K562 (cell line): ENCODE data around the gene NUP214. TPM values are rescaled to one million over a fixed set of nuclear protein-coding genes. Genes with fewer than 3 reads are reported as not detected.

Experiments
- ATAC-seq: fragments of 200-7000 bp; cut with Tn5 transposase; 3 replicates; pipeline ENCODE4 v1.9.1; 2020; ENCODE audit warnings: moderate library complexity
- BruUV-seq: library from RNA; stranded (reverse); fragments of 400-500 nt; replicated peaks from 2 replicates; lab custom pipeline; 2021; lab: Mats Ljungman, UMichigan
- CTCF ChIA-PET: fragments of 300-600 bp; formaldehyde crosslinking; extraction: SDS; loops from one replicate; lab custom pipeline; 2021; ENCODE audit warnings: low intra/inter-chr PET ratio; lab: Yijun Ruan, JAX
- POLR2A ChIA-PET: fragments of 300-600, 350-650 bp; sonication (Branson Sonifier 250); formaldehyde crosslinking; extraction: SDS; loops from one replicate; lab custom pipeline; 2021; ENCODE audit warnings: antibody characterized with exemption, inconsistent platforms; lab: Yijun Ruan, JAX
- DNase-seq, 4 experiments: peaks; one replicate each; pipeline versions ENCODE4 v3.0.0 to v3.0.0-alpha.2; 2011 to 2018; ENCODE audit warnings: low spot score in 3 of 4, mixed read lengths in 3 of 4; ENCODE audit errors: extremely low read depth in 1 of 4
- FAIRE-seq: peaks from 2 replicates; lab custom pipeline; 2011; peaks lifted over from hg19 to GRCh38; lab: Jason Lieb, UNC
- H2AFZ ChIP-seq: 2 replicates; pipeline ENCODE4 v1.6.0; 2011; ENCODE audit warnings: low read depth, low read length, control low read depth, inconsistent platforms
- H3K27ac ChIP-seq: fragments of 200-600 bp; 3 replicates; pipeline ENCODE4 v1.8.0; 2011; ENCODE audit warnings: low read depth, mild to moderate bottlenecking, control low read depth, inconsistent platforms, low read length, moderate library complexity, mixed read lengths; ENCODE audit errors: extremely low read depth
- H3K27me3 ChIP-seq, 2 experiments: fragments of 300-600 bp in 1 of 2; 2 replicates in 1 of 2; 3 replicates in 1 of 2; pipeline versions ENCODE4 v1.6.0 to v1.8.0; 2011; ENCODE audit warnings: inconsistent platforms in 2 of 2, low read length in 2 of 2, mild to moderate bottlenecking in 1 of 2, mixed read lengths in 1 of 2, moderate library complexity in 1 of 2; ENCODE audit not compliant: control insufficient read depth in 2 of 2, insufficient read depth in 2 of 2
- H3K36me3 ChIP-seq: fragments of 300-600 bp; 3 replicates; pipeline ENCODE4 v1.8.0; 2011; ENCODE audit warnings: mild to moderate bottlenecking, low read length, inconsistent platforms; ENCODE audit not compliant: control insufficient read depth, insufficient read depth
- H3K4me1 ChIP-seq, 2 experiments: fragments of 200-600 bp in 1 of 2; replicated peaks in 1 of 2; 2 replicates in 1 of 2; 3 replicates in 1 of 2; pipeline versions ENCODE4 v1.5.1 to v1.8.0; 2011; ENCODE audit warnings: inconsistent platforms in 2 of 2, low read length in 2 of 2, mild to moderate bottlenecking in 1 of 2, mixed read lengths in 1 of 2, moderate library complexity in 1 of 2; ENCODE audit not compliant: control insufficient read depth in 2 of 2, insufficient read depth in 2 of 2
- H3K4me2 ChIP-seq: 2 replicates; pipeline ENCODE4 v1.6.1; 2011; ENCODE audit warnings: low read length, control low read depth, inconsistent platforms, mixed read lengths; ENCODE audit not compliant: insufficient read depth
- H3K4me3 ChIP-seq: fragments of 200-600 bp; sonication (generic), shearing (Covaris generic); 2 replicates; pipeline ENCODE4 v1.5.1; 2016; ENCODE audit warnings: control low read depth, inconsistent platforms
- H3K79me2 ChIP-seq: fragments of 200-600 bp; 3 replicates; pipeline ENCODE4 v1.8.0; 2011; ENCODE audit warnings: low read length, inconsistent platforms; ENCODE audit not compliant: control insufficient read depth, insufficient read depth
- H3K9ac ChIP-seq, 2 experiments: 2 replicates each; pipeline versions ENCODE4 v1.6.0 to v1.6.1; 2011; ENCODE audit warnings: low read depth in 2 of 2, low read length in 2 of 2, control low read depth in 1 of 2, inconsistent platforms in 1 of 2, mild to moderate bottlenecking in 1 of 2, mixed read lengths in 1 of 2; ENCODE audit not compliant: insufficient read depth in 1 of 2
- H3K9me1 ChIP-seq: one replicate; pipeline ENCODE4 v1.6.0; 2011; ENCODE audit warnings: inconsistent platforms, mild to moderate bottlenecking, low read length, moderate library complexity; ENCODE audit not compliant: control insufficient read depth, insufficient read depth
- H3K9me3 ChIP-seq: replicated peaks from 2 replicates; pipeline ENCODE4 v1.5.1; 2011; ENCODE audit warnings: low read depth, low read length, inconsistent platforms; ENCODE audit not compliant: control insufficient read depth, insufficient read depth
- H4K20me1 ChIP-seq: replicated peaks from 2 replicates; pipeline ENCODE4 v1.6.1; 2011; ENCODE audit warnings: low read length, inconsistent platforms, mixed read lengths; ENCODE audit not compliant: control insufficient read depth, insufficient read depth
- BHLHE40 ChIP-seq: IDR thresholded peaks from 2 replicates; pipeline ENCODE4 v1.6.1; 2011; ENCODE audit warnings: low read length, improper control_type of control experiment
- CTBP1 ChIP-seq: fragments of 450-650 bp; IDR thresholded peaks from 2 replicates; pipeline ENCODE4 v1.6.1; 2016; ENCODE audit warnings: borderline replicate concordance
- KDM2B ChIP-seq: fragments of 250-450 bp; sonication (Bioruptor Pico); IDR thresholded peaks from 2 replicates; pipeline ENCODE4 v1.8.0; 2021; ENCODE audit warnings: mild to moderate bottlenecking, moderate library complexity
- MYC ChIP-seq, 2 experiments: fragments of 250-450 bp in 1 of 2; sonication (Bioruptor Pico) in 1 of 2; IDR thresholded peaks; 2 replicates each; pipeline versions ENCODE4 v1.5.1 to v1.6.1; 2012 to 2021; ENCODE audit warnings: low read depth in 2 of 2, borderline replicate concordance in 1 of 2, improper control_type of control experiment in 1 of 2, low read length in 1 of 2, mild to moderate bottlenecking in 1 of 2, moderate library complexity in 1 of 2
- PRPF4 ChIP-seq: fragments of 200-400 bp; formaldehyde crosslinking; IDR thresholded peaks from one replicate; pipeline ENCODE4 v1.6.1; 2017; ENCODE audit warnings: low read length, low read depth, mild to moderate bottlenecking; ENCODE audit not compliant: insufficient read depth, poor library complexity, severe bottlenecking
- RCOR1 ChIP-seq, 2 experiments: IDR thresholded peaks; 2 replicates each; pipeline ENCODE4 v1.6.1; 2012; ENCODE audit warnings: low read depth in 2 of 2, low read length in 2 of 2, borderline replicate concordance in 1 of 2, improper control_type of control experiment in 1 of 2
- ZNF134 ChIP-seq: fragments of 250-450 bp; sonication (Bioruptor Pico); conservative IDR thresholded peaks from 2 replicates; pipeline ENCODE4 v1.4.0; 2020
- WGBS: fragments of 100-300 bp; shearing (Covaris generic); methylation state at CpG from one replicate; pipeline ENCODE4 v1.1.6; 2016; ENCODE audit warnings: low coverage, mixed read lengths; ENCODE audit not compliant: insufficient coverage; ENCODE audit errors: missing lambda C conversion rate; 5-methylcytosine and 5-hydroxymethylcytosine counted together
- in situ Hi-C: fragments of 300-500 bp; cut with MboI; formaldehyde crosslinking; loops from 4 replicates; pipeline ENCODE4 v1.15.0; 2018; ENCODE audit warnings: inconsistent platforms, mixed read lengths
- intact Hi-C: fragments of 100-400 bp; cut with micrococcal nuclease; formaldehyde crosslinking; loops from 2 replicates; pipeline ENCODE4 v1.14.2; 2022
- polyA plus RNA-seq, 8 experiments: library from polyadenylated mRNA; depleted of rRNA in 4 of 8; stranded (reverse) in 5 of 8; unstranded in 3 of 8; fragments of >200 nt; fragmentation: Nextera tagmentation in 2 of 8; fragmentation: Illumina TruSeq in 1 of 8; extraction: Ambion mirVana in 2 of 8; extraction: Trizol in 1 of 8; gene quantifications; 2 replicates each; pipeline versions ENCODE4 v1.2.1 to v1.2.3, GENCODE V29; 2011 to 2014; ENCODE audit warnings: inconsistent platforms in 1 of 8, missing spikeins in 1 of 8
- total RNA-seq, 7 experiments: library from RNA; depleted of rRNA in 6 of 7; stranded (reverse); fragments of >200 nt in 6 of 7; fragmentation: Illumina TruSeq in 2 of 7; extraction: Trizol in 2 of 7; gene quantifications; 2 replicates each; pipeline versions ENCODE4 v1.2.1 to v1.2.3, GENCODE V29; 2011 to 2021; ENCODE audit warnings: low replicate concordance in 1 of 7
- TF ChIP-seq, protein P1 (sequence below), 2 experiments: IDR thresholded peaks; 2 replicates each; pipeline ENCODE4 v1.6.1; 2011; ENCODE audit warnings: borderline replicate concordance in 1 of 2, control low read depth in 1 of 2, low read depth in 1 of 2, low read length in 1 of 2, mild to moderate bottlenecking in 1 of 2, mixed read lengths in 1 of 2, moderate library complexity in 1 of 2; ENCODE audit not compliant: insufficient read depth in 1 of 2, insufficient read length in 1 of 2, poor library complexity in 1 of 2, severe bottlenecking in 1 of 2; ENCODE audit errors: extremely low read depth in 1 of 2
- TF ChIP-seq, protein P2 (sequence below): fragments of 250-450 bp; sonication (Bioruptor Pico); IDR thresholded peaks from 2 replicates; pipeline ENCODE4 v1.6.1; 2021; ENCODE audit warnings: mild to moderate bottlenecking
- TF ChIP-seq, protein P3 (sequence below): fragments of 450-650 bp; IDR thresholded peaks from 2 replicates; pipeline ENCODE4 v1.6.1; 2016; ENCODE audit warnings: mild to moderate bottlenecking
- TF ChIP-seq, protein P4 (sequence below): fragments of 450-650 bp; IDR thresholded peaks from 2 replicates; pipeline ENCODE4 v1.6.1; 2016; ENCODE audit warnings: missing biosample characterization, missing genetic modification characterization

NUP214 gene
- total and polyA plus RNA-seq, 9 of the 15 experiments (the other 6 are each of a cell fraction or from before 2014, with no cell fraction given) = 56.9 to 332 (median 97.1) TPM

DNA sequence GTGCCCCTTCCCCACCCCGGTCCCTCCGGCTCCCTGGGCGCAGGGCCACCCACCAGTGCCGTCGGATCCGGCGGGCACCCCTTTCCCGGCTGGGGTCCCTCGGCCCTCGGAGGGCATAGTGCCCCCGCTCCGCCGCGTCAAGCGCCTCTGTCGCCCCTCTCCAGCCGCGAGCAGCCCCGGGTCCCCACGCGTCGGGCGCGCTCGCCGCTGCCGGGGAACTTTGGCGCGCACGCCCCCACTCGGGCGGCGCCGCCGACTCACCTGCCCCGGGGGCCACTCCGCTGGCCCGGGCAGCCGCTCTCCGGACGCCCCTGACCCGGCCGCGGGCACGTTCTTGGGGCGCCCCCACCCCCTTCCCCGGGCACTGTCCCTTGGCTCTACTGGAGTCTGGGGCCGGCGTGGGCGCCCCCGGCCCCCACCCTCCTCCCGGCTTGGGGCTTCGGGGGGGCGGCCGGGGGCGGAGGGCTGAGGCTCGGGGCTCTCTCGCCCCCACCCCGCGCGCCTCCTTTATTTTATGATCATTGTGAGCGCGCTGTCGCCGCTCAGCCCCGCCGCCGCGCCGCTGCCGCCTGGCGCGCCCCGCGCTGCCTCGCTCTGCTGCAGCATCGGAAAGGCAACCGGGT lies 152.0 kb downstream of the NUP214 start (continued):
- TF ChIP-seq, protein P1, sequence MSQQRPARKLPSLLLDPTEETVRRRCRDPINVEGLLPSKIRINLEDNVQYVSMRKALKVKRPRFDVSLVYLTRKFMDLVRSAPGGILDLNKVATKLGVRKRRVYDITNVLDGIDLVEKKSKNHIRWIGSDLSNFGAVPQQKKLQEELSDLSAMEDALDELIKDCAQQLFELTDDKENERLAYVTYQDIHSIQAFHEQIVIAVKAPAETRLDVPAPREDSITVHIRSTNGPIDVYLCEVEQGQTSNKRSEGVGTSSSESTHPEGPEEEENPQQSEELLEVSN (IDR thresholded peaks at IDR 0.05; ENCODE audit: borderline replicate concordance in 1 of 2, extremely low read depth in 1 of 2, insufficient read depth in 1 of 2, insufficient read length in 1 of 2, low read depth in 1 of 2, low read length in 1 of 2, poor library complexity in 1 of 2, severe bottlenecking in 1 of 2) = no peak
- TF ChIP-seq, protein P2, sequence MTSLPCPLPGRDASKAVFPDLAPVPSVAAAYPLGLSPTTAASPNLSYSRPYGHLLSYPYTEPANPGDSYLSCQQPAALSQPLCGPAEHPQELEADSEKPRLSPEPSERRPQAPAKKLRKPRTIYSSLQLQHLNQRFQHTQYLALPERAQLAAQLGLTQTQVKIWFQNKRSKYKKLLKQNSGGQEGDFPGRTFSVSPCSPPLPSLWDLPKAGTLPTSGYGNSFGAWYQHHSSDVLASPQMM = no peak

DNA sequence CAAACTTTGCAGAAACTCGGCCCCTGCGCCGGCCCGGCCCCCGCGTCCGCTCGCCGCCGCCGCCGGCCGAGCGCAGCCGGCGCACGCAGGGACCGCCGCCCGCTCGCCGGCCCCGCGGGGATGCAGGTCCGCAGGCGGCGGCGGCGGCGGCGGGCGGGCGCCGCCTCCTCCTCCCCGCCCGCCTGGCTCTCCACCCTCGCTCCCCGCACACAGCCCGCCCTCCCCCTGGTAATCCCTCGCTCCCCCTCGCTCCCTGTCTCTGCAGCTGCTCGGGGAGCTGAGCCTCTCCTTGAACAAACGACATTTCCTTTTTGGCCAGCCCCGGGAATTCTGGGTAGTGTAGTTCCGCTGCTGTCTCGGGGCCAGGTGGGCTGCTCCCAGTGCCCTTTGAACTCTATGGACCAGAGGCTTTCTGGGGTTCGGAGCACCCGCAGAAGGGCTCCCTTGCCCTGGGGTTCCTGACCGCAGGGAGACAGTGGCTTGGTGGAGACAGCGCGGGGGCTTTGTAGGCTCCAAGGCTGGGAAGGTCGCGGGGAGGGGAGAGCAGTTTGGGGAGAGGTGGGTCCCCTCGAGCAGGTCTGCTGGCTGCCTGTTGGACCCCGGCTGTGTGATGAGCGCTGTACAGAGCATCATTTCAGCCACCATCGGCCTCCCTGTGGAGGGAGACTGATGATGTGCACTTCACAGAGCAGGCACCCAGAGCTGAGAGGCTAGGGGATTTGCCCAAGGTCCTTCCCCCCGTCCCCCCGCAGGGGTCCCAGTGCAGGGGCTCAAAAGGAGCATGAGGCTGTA lies 152.7 kb downstream of the NUP214 start:
- Histone ChIP-seq H3K9me1 (peaks cover 8% of the 10 kb centered on the region), H3K9me3 (no peaks in the 10 kb centered on the region), H2AFZ (peak overlapping the region; percentile 92), H3K4me1 (peaks cover 28 to 75% of the 10 kb centered on the region in 2 experiments), H3K36me3 (peaks cover 10% of the 10 kb centered on the region; the same call in 2 of the 3 replicates), H3K79me2 (peaks cover 42% of the 10 kb centered on the region), H3K27me3 (peaks cover 3 to 13% of the 10 kb centered on the region in 2 experiments; a peak in 3 of 5 replicates), H3K4me3 (peak overlapping the region; percentile 65), H3K4me2 (peak overlapping the region; percentile 95), H4K20me1 (no peaks in the 10 kb centered on the region), H3K27ac (peak overlapping the region; percentile 75), H3K9ac (peak overlapping the region; percentile 4 to 93; a peak in 3 of 4 replicates)
- ATAC-seq (peak; percentile 65), DNase-seq (peak; percentile 100), FAIRE-seq (peak; percentile 93)
- no TSS peak for BruUV-seq
- intact Hi-C loops (loop anchor here (1.0 to 5.0 kb wide), 4 partner anchors 53 to 166 kb away; partner anchors contain the start of gene NUP214), in situ Hi-C loops (no loop called here)
- ChIA-PET POLR2A (interaction anchor here (0.6 to 2.7 kb wide), 13 partner anchors 8 to 165 kb away, joined by 3 to 12 read pairs (median 4); partner anchors contain the start of gene NUP214), CTCF (interaction anchor here (0.6 kb wide), 1 partner anchor 73 kb away, joined by 3 read pairs; no protein-coding TSS in a partner anchor)
- WGBS = 13% methylated on average over 57 of the region's 59 CpGs
- no peak for TF ChIP-seq CTBP1
- TF ChIP-seq RCOR1 (IDR thresholded peaks at IDR 0.05; ENCODE audit: borderline replicate concordance in 1 of 2, low read depth in 2 of 2, low read length in 2 of 2) = peak in 1 of 2 experiments; percentile 73; a peak in 2 of 4 replicates
- no peak for TF ChIP-seq PRPF4
- TF ChIP-seq, protein P3, sequence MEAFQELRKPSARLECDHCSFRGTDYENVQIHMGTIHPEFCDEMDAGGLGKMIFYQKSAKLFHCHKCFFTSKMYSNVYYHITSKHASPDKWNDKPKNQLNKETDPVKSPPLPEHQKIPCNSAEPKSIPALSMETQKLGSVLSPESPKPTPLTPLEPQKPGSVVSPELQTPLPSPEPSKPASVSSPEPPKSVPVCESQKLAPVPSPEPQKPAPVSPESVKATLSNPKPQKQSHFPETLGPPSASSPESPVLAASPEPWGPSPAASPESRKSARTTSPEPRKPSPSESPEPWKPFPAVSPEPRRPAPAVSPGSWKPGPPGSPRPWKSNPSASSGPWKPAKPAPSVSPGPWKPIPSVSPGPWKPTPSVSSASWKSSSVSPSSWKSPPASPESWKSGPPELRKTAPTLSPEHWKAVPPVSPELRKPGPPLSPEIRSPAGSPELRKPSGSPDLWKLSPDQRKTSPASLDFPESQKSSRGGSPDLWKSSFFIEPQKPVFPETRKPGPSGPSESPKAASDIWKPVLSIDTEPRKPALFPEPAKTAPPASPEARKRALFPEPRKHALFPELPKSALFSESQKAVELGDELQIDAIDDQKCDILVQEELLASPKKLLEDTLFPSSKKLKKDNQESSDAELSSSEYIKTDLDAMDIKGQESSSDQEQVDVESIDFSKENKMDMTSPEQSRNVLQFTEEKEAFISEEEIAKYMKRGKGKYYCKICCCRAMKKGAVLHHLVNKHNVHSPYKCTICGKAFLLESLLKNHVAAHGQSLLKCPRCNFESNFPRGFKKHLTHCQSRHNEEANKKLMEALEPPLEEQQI = no peak
- TF ChIP-seq MYC (IDR thresholded peaks at IDR 0.05; ENCODE audit: low read depth, low read length) = peak; percentile 76
- TF ChIP-seq MYC (CRISPR knock-in tag; IDR thresholded peaks at IDR 0.05; ENCODE audit: borderline replicate concordance, low read depth) = no peak
- TF ChIP-seq ZNF134 (CRISPR knock-in tag) = no peak
- no peak for TF ChIP-seq KDM2B
- TF ChIP-seq, protein P4, sequence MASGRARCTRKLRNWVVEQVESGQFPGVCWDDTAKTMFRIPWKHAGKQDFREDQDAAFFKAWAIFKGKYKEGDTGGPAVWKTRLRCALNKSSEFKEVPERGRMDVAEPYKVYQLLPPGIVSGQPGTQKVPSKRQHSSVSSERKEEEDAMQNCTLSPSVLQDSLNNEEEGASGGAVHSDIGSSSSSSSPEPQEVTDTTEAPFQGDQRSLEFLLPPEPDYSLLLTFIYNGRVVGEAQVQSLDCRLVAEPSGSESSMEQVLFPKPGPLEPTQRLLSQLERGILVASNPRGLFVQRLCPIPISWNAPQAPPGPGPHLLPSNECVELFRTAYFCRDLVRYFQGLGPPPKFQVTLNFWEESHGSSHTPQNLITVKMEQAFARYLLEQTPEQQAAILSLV = no peak
- TF ChIP-seq BHLHE40 = peak; percentile 69
